ENCODE results near the gene E2F2.

Gene E2F2

GRCh38 chr1:23485002-23485332 lies 46.1 kb downstream of the E2F2 start:
- no peak for DNase-seq (ENCODE audit: low read depth)
- peak overlapping the region; percentile 83 for H3K4me3 ChIP-seq (replicated peaks; ENCODE audit: low read depth, low read length)
- TF ChIP-seq CTCF (IDR thresholded peaks at IDR 0.05; ENCODE audit: low read length, missing control alignments): no peak

DNA sequence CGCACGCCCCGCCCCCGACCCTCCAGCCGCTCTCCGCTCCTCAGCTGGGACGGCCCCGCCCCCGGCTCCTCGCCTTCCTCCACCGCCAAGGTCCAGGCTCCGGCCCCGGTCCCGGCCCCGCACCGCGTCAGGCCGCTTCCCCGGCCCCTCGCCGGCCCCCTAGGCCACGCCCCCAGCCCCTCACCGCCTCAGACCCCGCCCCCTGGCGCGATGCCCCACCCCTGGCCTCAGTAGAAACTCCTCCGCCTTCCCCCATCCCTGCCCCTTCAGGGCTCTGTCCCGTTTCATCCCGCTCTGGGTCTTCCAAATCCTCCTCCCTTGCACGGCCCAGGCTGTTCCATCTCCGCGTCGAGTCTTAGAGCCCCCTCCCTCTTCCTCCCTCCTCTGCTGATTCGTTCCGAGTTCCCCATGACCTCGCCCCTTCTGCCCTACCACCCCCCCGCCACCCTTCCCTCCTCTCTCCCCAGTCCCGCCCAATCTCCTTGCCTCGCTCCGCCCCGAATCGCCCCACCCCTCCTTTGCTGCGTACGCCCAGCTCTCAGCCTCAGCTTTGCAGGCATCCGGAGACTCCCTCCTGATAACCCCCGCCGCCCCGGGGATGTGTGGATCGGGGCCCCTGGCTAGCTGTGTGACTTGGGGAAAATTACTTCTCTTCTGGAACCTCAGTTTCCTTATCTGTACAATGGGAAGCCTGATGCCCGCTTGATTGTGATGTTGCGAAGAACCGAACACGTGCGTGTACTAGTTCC lies 46.6 kb downstream of the E2F2 start:
- TF ChIP-seq CTCF (IDR thresholded peaks at IDR 0.05; ENCODE audit: low read length, missing control alignments): no peak
- peak; percentile 94 for DNase-seq (ENCODE audit: low read depth)
- H3K4me3 ChIP-seq (replicated peaks; ENCODE audit: low read depth, low read length): peak overlapping the region; percentile 83

- peak; percentile 63 for DNase-seq (ENCODE audit: low read depth)
- peak; percentile 7 for TF ChIP-seq CTCF (IDR thresholded peaks at IDR 0.05; ENCODE audit: low read length, missing control alignments)
Measured at GRCh38 chr1:23483321-23484252, 47.4 kb downstream of the E2F2 start, which contains the start of gene ASAP3. TSS of gene ASAP3 (minus strand) at chr1:23484179. CDS start at chr1:23484133, 46 bp downstream.

GRCh38 chr1:23481904-23482303 lies 49.1 kb downstream of the E2F2 start:
- TF ChIP-seq CTCF (IDR thresholded peaks at IDR 0.05; ENCODE audit: low read length, missing control alignments): no peak
- no peak overlapping the region for H3K4me3 ChIP-seq (replicated peaks; ENCODE audit: low read depth, low read length)
- DNase-seq (ENCODE audit: low read depth): no peak

More at GRCh38 chr1:23483321-23484252, 47.4 kb downstream of the E2F2 start, which contains the start of gene ASAP3:
- H3K4me3 ChIP-seq (replicated peaks; ENCODE audit: low read depth, low read length): peak within 1 kb of the TSS; percentile 83

GRCh38 chr1:23481026-23481597 lies 49.9 kb downstream of the E2F2 start:
- no peak for DNase-seq (ENCODE audit: low read depth)
- TF ChIP-seq CTCF (IDR thresholded peaks at IDR 0.05; ENCODE audit: low read length, missing control alignments): no peak
- H3K4me3 ChIP-seq (replicated peaks; ENCODE audit: low read depth, low read length): no peak overlapping the region

GRCh38 chr1:23480187-23481025 lies 50.6 kb downstream of the E2F2 start:
- TF ChIP-seq CTCF (IDR thresholded peaks at IDR 0.05; ENCODE audit: low read length, missing control alignments): no peak

More at GRCh38 chr1:23480187-23481025, 50.6 kb downstream of the E2F2 start:
- no peak for DNase-seq (ENCODE audit: low read depth)
- no peak overlapping the region for H3K4me3 ChIP-seq (replicated peaks; ENCODE audit: low read depth, low read length)

Data from fibroblast of pulmonary artery (primary cell).